Astrocyte (in vitro differentiated cells and primary cell): ENCODE data around the gene DSN1. TPM values are rescaled to one million over a fixed set of nuclear protein-coding genes. Genes with fewer than 3 reads are reported as not detected.

Experiments used
- DNase-seq: peaks from one replicate; pipeline ENCODE4 v3.0.0-alpha.2; 2010; ENCODE audit warnings: low read depth
- FAIRE-seq: peaks from 2 replicates; lab custom pipeline; 2011; peaks lifted over from hg19 to GRCh38; lab: Jason Lieb, UNC
- H2AFZ ChIP-seq: 2 replicates; pipeline ENCODE4 v1.6.0; 2012; ENCODE audit warnings: low read depth, low read length, inconsistent platforms
- H3K27ac ChIP-seq: 2 replicates; pipeline ENCODE4 v1.5.1; 2011; ENCODE audit warnings: low read depth, low read length, inconsistent platforms
- H3K27me3 ChIP-seq: 2 replicates; pipeline ENCODE4 v1.6.0; 2011; ENCODE audit warnings: low read length, inconsistent platforms; ENCODE audit not compliant: insufficient read depth
- H3K36me3 ChIP-seq: 2 replicates; pipeline ENCODE4 v1.5.1; 2011; ENCODE audit warnings: low read length, inconsistent platforms; ENCODE audit not compliant: insufficient read depth
- H3K4me1 ChIP-seq: 2 replicates; pipeline ENCODE4 v1.5.1; 2011; ENCODE audit warnings: low read length, inconsistent platforms; ENCODE audit not compliant: insufficient read depth
- H3K4me2 ChIP-seq: 2 replicates; pipeline ENCODE4 v1.6.0; 2012; ENCODE audit warnings: low read length, inconsistent platforms
- H3K4me3 ChIP-seq: 2 replicates; pipeline ENCODE4 v1.5.1; 2011; ENCODE audit warnings: low read depth, mild to moderate bottlenecking, low read length, inconsistent platforms; ENCODE audit not compliant: insufficient read depth
- H3K79me2 ChIP-seq: 2 replicates; pipeline ENCODE4 v1.6.0; 2012; ENCODE audit warnings: mild to moderate bottlenecking, low read length, inconsistent platforms; ENCODE audit not compliant: insufficient read depth
- H3K9ac ChIP-seq: 2 replicates; pipeline ENCODE4 v1.6.0; 2012; ENCODE audit warnings: mild to moderate bottlenecking, low read length, inconsistent platforms
- H3K9me3 ChIP-seq: 2 replicates; pipeline ENCODE4 v1.5.1; 2012; ENCODE audit warnings: low read depth, mild to moderate bottlenecking, low read length, inconsistent platforms; ENCODE audit not compliant: insufficient read depth
- H4K20me1 ChIP-seq: 2 replicates; pipeline ENCODE4 v1.6.0; 2012; ENCODE audit warnings: low read length, inconsistent platforms; ENCODE audit not compliant: insufficient read depth
- H3K27ac Mint-ChIP-seq: one replicate; pipeline ENCODE4 v1.8.0; 2021; ENCODE audit warnings: mild to moderate bottlenecking, mixed read lengths; ENCODE audit not compliant: unreplicated experiment
- H3K27me3 Mint-ChIP-seq: one replicate; pipeline ENCODE4 v1.8.0; 2021; ENCODE audit warnings: low read depth, mixed read lengths; ENCODE audit not compliant: unreplicated experiment
- H3K36me3 Mint-ChIP-seq: one replicate; pipeline ENCODE4 v1.8.0; 2021; ENCODE audit warnings: low read depth, mixed read lengths; ENCODE audit not compliant: unreplicated experiment
- H3K4me1 Mint-ChIP-seq: one replicate; pipeline ENCODE4 v1.8.0; 2021; ENCODE audit warnings: low read depth, mixed read lengths; ENCODE audit not compliant: unreplicated experiment
- H3K4me3 Mint-ChIP-seq: one replicate; pipeline ENCODE4 v1.8.0; 2021; ENCODE audit warnings: mild to moderate bottlenecking, moderate library complexity, mixed read lengths; ENCODE audit not compliant: unreplicated experiment
- H3K9me3 Mint-ChIP-seq: one replicate; pipeline ENCODE4 v1.8.0; 2021; ENCODE audit warnings: mild to moderate bottlenecking, mixed read lengths; ENCODE audit not compliant: unreplicated experiment
- CTCF ChIP-seq: IDR thresholded peaks from 2 replicates; pipeline ENCODE4 v1.5.1; 2011; ENCODE audit warnings: low read depth, mild to moderate bottlenecking, inconsistent platforms, low read length, moderate library complexity; ENCODE audit not compliant: insufficient read depth
- EZH2 ChIP-seq: IDR thresholded peaks from 2 replicates; pipeline ENCODE4 v1.6.1; 2012; ENCODE audit warnings: mild to moderate bottlenecking, low read length, inconsistent platforms; ENCODE audit not compliant: insufficient read depth
- total RNA-seq: library from RNA; stranded (reverse); gene quantifications from 2 replicates; pipeline ENCODE4 v1.2.1, GENCODE V29; 2021

DSN1 gene
- total RNA-seq, 1 donor from 2014 or later = 6.1 TPM

GRCh38 chr20:36794116-36794474, 20.5 kb upstream of the DSN1 start:
- no peak overlapping the region for H3K27ac ChIP-seq
- Mint-ChIP-seq H3K9me3 (no peaks in the 10 kb centered on the region), H3K27ac (no peak overlapping the region), H3K4me3 (no peak overlapping the region), H3K4me1 (no peaks in the 10 kb centered on the region), H3K36me3 (peaks cover 24% of the 10 kb centered on the region), H3K27me3 (no peaks in the 10 kb centered on the region)
- no peaks in the 10 kb centered on the region for H3K27me3 ChIP-seq
- peaks cover 10% of the 10 kb centered on the region for H3K79me2 ChIP-seq
- no peak overlapping the region for H2AFZ ChIP-seq
- no peaks in the 10 kb centered on the region for H3K4me1 ChIP-seq
- H3K36me3 ChIP-seq = peaks cover 49% of the 10 kb centered on the region
- H4K20me1 ChIP-seq = peaks cover 30% of the 10 kb centered on the region
- no peak overlapping the region for H3K4me3 ChIP-seq
- TF ChIP-seq CTCF (no peak), EZH2 (no peak)
- no peak overlapping the region for H3K4me2 ChIP-seq
- no peaks in the 10 kb centered on the region for H3K9me3 ChIP-seq
- no peak for FAIRE-seq
- no peak overlapping the region for H3K9ac ChIP-seq
- DNase-seq = no peak

GRCh38 chr20:36793294-36794115, 19.9 kb upstream of the DSN1 start:
- H3K4me1 Mint-ChIP-seq = no peaks in the 10 kb centered on the region
- peaks cover 45% of the 10 kb centered on the region for H3K36me3 ChIP-seq
- H3K27ac ChIP-seq = no peak overlapping the region
- no peak for DNase-seq
- FAIRE-seq = no peak
- no peaks in the 10 kb centered on the region for H3K27me3 Mint-ChIP-seq
- H3K4me3 Mint-ChIP-seq = no peak overlapping the region
- H3K4me2 ChIP-seq = no peak overlapping the region
- H2AFZ ChIP-seq = no peak overlapping the region
- no peaks in the 10 kb centered on the region for H3K4me1 ChIP-seq
- H3K36me3 Mint-ChIP-seq = peaks cover 20% of the 10 kb centered on the region
- H3K27ac Mint-ChIP-seq = no peak overlapping the region
- no peaks in the 10 kb centered on the region for H3K9me3 Mint-ChIP-seq
- peaks cover 10% of the 10 kb centered on the region for H3K79me2 ChIP-seq
- H3K27me3 ChIP-seq = no peaks in the 10 kb centered on the region
- no peak overlapping the region for H3K9ac ChIP-seq
- no peak overlapping the region for H3K4me3 ChIP-seq
- no peaks in the 10 kb centered on the region for H3K9me3 ChIP-seq
- peaks cover 27% of the 10 kb centered on the region for H4K20me1 ChIP-seq
- TF ChIP-seq CTCF = no peak
- TF ChIP-seq EZH2 = no peak

GRCh38 chr20:36792422-36792821, 18.9 kb upstream of the DSN1 start:
- DNase-seq = peak; percentile 69
- no peaks in the 10 kb centered on the region for H3K4me1 Mint-ChIP-seq

More at GRCh38 chr20:36792422-36792821, 18.9 kb upstream of the DSN1 start:
- H4K20me1 ChIP-seq = peaks cover 26% of the 10 kb centered on the region
- Mint-ChIP-seq H3K36me3 (peaks cover 15% of the 10 kb centered on the region), H3K27me3 (no peaks in the 10 kb centered on the region), H3K9me3 (no peaks in the 10 kb centered on the region), H3K27ac (no peak overlapping the region), H3K4me3 (no peak overlapping the region)
- H3K4me2 ChIP-seq = no peak overlapping the region
- H3K27ac ChIP-seq = no peak overlapping the region
- FAIRE-seq = no peak
- H3K9me3 ChIP-seq = no peaks in the 10 kb centered on the region
- H3K79me2 ChIP-seq = peaks cover 10% of the 10 kb centered on the region
- no peak overlapping the region for H3K4me3 ChIP-seq
- no peak overlapping the region for H2AFZ ChIP-seq
- no peaks in the 10 kb centered on the region for H3K27me3 ChIP-seq
- no peak overlapping the region for H3K9ac ChIP-seq
- peaks cover 37% of the 10 kb centered on the region for H3K36me3 ChIP-seq
- no peaks in the 10 kb centered on the region for H3K4me1 ChIP-seq
- TF ChIP-seq EZH2 (no peak), CTCF (peak; percentile 44)
